ENCODE measurements around the gene PHLDB2.

DNA sequence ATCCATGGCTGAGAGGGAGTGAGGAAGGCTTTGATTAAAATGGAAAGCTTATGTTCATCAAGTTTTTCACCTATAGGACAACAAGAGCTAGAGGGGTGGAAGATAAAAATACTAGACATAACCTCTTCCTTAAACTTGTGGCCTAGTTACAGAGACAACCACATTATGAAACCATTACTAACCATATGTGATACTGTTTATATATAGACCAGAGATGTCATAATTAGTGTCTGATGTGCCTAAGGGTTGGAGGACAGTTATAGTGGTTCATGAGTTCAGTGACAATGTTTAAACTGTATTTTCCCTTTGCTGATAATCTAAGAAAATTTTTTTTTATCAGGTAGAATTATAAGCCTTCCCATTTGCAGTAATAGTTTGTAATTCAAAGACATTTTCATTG is 23.7 kb downstream of the PHLDB2 start:
- TF ChIP-seq ISL1 (CRISPR knock-in tag; IDR thresholded peaks at IDR 0.05) (no peak), ARNTL (CRISPR knock-in tag; IDR thresholded peaks at IDR 0.05; ENCODE audit: borderline replicate concordance, low read depth) (no peak), SNAI2 (CRISPR knock-in tag; IDR thresholded peaks at IDR 0.05) (no peak), ESRRG (CRISPR knock-in tag; IDR thresholded peaks at IDR 0.05) (no peak), OSR1 (CRISPR knock-in tag; IDR thresholded peaks at IDR 0.05) (no peak)
- TF ChIP-seq, protein P1, sequence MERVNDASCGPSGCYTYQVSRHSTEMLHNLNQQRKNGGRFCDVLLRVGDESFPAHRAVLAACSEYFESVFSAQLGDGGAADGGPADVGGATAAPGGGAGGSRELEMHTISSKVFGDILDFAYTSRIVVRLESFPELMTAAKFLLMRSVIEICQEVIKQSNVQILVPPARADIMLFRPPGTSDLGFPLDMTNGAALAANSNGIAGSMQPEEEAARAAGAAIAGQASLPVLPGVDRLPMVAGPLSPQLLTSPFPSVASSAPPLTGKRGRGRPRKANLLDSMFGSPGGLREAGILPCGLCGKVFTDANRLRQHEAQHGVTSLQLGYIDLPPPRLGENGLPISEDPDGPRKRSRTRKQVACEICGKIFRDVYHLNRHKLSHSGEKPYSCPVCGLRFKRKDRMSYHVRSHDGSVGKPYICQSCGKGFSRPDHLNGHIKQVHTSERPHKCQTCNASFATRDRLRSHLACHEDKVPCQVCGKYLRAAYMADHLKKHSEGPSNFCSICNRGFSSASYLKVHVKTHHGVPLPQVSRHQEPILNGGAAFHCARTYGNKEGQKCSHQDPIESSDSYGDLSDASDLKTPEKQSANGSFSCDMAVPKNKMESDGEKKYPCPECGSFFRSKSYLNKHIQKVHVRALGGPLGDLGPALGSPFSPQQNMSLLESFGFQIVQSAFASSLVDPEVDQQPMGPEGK (CRISPR knock-in tag; IDR thresholded peaks at IDR 0.05; ENCODE audit: borderline replicate concordance) = no peak
- TF ChIP-seq, protein P2, sequence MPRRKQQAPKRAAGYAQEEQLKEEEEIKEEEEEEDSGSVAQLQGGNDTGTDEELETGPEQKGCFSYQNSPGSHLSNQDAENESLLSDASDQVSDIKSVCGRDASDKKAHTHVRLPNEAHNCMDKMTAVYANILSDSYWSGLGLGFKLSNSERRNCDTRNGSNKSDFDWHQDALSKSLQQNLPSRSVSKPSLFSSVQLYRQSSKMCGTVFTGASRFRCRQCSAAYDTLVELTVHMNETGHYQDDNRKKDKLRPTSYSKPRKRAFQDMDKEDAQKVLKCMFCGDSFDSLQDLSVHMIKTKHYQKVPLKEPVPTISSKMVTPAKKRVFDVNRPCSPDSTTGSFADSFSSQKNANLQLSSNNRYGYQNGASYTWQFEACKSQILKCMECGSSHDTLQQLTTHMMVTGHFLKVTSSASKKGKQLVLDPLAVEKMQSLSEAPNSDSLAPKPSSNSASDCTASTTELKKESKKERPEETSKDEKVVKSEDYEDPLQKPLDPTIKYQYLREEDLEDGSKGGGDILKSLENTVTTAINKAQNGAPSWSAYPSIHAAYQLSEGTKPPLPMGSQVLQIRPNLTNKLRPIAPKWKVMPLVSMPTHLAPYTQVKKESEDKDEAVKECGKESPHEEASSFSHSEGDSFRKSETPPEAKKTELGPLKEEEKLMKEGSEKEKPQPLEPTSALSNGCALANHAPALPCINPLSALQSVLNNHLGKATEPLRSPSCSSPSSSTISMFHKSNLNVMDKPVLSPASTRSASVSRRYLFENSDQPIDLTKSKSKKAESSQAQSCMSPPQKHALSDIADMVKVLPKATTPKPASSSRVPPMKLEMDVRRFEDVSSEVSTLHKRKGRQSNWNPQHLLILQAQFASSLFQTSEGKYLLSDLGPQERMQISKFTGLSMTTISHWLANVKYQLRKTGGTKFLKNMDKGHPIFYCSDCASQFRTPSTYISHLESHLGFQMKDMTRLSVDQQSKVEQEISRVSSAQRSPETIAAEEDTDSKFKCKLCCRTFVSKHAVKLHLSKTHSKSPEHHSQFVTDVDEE (CRISPR knock-in tag; IDR thresholded peaks at IDR 0.05) = no peak
